DMS 273 (cell line): ENCODE results near the gene ZNF672.

Source experiments
- DNase-seq: peaks from one replicate; lab custom pipeline; 2025; ENCODE audit not compliant: unreplicated experiment; lab: John Stamatoyannopoulos, UW

Gene ZNF672

DNA sequence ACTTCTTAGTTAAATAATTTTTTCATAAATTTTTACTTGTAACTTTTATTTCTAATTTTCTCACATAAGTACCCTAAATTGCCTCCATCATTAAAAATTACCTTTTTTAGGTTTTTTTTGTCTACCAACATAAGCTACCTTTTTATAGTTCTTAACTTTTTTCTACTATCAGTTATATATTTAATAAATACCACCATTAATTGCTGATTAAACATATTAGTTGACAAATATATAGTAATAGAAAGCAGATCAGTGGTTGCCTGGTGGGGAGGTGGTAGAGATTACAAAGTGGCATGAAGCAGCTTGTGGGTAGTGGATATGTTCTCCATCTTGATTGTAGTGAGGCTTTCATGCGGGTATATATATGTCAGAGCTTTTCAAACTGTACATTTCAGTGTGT lies 6.2 kb upstream of the ZNF672 start:
- DNase-seq = no peak

DNA sequence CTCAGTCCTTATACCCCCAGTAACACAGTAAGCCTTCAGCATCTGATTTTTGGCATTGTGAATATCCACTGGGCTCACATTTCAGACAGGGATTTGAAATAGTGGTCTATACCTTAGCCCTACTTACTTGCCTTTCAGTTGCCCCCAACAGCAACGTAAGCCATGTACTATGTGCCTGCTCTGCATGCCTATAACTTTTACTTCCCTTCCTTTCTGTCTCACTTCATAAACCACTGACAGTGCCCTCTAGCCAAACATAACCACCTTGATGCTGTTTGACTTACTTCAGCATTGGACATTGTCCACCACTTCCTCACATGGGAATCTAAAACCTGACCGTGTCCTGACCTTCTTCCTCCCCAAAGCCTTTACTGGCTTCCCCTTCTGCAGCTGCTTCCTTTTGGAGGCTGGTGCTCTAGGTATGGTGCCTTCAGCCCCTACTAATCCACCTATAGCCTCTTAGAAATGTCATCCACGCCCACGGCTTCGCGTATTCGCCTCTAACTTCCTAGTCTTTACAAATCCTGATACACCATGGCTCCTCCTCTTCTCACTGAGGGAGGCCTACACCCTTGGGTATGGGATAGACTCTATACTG lies 3.6 kb upstream of the ZNF672 start:
- DNase-seq = no peak

DNA sequence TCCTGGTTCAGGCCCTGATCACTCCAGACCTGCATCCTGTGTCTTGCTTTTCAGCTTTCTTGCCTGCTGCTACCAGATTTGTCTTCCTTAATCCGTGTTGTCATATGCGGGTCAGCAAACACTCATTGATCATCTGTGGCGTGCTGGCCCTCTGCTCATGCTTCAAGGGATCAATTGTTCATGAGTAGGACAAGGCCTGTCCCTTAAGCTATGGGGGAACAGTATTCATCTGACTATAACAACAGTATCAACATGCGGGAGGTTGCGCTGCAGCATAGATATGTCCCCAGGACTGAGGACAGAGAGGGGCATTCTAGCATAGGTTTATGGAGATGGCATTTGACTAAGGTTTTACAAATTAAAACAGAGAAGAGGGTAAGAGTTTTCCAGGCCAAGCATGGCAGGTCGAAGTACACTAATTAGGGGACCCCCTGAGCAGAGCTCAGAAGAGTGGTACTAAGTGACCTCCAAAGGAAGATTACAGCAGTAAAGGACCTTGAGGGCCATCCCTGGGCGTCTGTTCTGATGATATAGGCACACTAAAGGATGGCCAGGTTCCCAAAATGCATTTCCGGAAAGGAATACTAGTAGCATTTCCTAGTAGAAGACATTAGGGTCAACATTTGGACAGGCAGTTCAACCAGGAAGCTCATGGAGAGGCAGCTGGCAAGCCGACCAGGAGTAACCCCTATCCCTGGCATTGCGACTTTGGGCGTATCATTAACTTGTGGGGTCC lies 811 bp upstream of the ZNF672 start:
- no peak for DNase-seq

DNA sequence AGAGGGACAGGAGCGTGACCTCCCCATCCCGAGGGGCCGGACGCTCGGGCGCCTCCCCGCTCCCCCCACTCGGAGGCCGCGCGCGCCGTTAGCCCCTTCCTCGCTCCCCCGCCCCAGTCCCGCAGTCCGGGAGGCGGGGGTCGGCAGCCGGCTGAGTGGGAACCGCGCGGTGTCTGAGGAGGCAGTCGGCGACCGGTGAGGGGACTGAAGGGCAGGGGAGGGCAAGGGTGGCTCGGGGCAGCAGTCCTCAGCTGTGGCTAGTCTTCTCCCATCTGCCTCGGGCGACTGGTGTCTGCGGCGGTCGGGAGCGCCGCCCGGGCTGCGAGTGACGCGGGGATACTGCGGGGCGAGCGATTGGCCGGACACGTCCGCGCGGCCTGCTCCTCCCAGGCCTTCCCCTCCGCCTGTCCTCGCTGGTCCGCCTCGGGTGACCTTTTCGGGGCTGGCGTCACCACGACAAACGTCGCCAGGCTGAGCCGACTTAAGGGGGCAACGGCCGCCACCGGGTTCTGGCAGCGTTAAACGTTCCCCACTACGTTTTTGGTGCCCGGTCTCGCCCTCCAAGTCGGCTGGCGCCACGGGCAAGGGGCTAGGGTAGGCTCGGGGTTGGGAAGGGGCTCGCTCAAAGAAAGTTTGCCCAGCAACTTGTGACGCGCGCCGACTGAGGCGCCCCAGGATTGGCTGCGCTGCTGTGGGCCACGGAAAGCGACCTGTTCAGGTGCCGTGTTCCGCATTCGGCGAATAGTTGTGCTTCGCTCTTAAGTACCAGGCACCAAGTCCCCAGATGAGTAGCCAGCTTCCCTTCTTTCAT lies 538 bp downstream of the ZNF672 start:
- peak; percentile 93 for DNase-seq

DNA sequence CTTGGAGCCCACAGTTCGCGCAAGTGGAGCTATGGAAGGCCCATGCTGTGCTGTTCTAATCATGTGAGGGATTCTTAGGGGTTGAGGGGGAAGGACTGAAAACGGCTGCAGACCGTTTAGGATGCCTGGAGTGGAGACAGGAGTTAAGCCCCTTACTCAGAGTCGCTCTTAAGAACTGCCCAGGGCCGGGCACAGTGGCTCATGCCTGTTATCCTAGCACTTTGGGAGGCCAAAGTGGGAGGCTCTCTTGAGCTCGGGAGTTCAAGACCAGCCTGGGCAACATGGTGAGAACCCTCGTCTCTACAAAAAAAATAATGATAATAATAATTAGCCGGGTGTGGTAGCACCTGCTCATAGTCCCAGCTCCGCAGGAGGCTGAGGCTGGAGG lies 1.1 kb downstream of the ZNF672 start:
- DNase-seq = no peak

DNA sequence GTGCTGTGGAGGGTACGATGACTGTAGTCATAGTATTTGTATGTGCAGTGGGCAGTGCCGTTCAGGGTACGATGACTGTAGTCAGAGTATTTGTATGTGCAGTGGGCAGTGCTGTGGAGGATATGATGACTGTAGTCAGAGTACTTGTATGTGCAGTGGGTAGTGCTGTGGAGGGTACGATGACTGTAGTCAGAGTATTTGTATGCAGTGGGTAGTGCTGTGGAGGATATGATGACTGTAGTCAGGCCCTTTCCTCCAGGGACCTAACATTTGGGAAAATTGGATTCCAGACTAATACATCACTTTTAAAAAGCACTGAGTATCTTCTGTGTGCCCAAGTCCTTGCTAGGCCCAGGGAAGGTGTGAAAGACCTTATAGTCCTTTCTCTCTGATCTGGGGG lies 2.9 kb downstream of the ZNF672 start:
- DNase-seq = no peak

DNA sequence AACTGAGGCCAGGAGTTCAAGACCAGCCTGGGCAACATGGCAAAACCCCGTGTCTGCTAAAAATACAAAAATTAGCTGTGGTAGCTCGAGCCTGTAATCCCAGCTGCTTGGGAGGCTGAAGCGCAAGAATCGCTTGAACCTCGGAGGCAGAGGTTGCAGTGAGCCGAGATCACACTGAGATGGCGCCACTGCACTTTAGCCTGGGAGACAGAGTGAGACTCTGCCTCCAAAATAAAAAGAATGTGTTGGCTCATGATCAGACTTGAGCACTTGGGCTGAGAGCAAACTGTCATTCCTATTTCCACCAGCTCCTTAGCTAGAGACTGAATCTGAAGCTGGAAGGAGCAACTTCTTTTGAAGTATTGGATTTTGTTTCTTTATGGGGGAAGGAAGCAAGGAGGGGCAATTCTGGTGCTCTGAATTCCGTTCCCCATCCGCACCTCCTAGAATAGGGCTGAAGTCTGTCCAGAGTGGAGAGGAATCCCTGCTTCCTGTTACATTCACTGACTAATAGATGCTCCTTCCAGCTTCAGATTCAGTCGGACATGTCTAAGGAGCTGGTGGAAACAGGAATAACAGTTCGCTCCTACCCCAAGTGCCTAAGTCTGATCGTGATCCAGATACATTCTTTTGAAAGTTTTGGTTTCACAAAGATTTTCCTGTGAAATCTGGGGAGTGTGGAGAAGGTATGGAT lies 3.8 kb downstream of the ZNF672 start:
- peak; percentile 61 for DNase-seq

DNA sequence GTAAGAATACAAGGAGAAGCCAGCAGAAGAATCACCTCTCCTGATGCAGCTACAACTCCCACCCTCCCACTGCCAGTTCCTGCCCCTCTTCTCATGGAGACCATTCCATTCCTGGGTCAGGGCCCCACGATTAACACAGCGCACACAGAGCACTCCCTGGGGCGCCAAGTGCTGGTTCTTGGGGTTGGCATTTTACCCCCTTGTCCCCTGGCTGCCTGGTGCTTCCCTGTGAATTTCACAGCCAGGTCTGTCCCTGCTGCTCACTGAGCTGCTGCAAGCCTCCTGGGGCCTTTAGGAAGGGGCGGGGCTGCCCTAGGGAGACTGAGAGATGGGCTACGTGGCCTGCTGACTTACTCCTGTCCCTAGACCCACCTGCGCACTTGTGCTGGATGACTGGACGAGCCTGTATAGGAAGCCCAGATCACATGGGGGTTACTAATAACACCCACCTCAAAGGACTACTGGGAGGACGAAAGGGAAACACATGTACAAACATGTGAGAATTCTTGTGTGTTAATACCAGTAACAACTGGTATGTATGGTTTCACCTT lies 4.8 kb downstream of the ZNF672 start:
- no peak for DNase-seq

DNA sequence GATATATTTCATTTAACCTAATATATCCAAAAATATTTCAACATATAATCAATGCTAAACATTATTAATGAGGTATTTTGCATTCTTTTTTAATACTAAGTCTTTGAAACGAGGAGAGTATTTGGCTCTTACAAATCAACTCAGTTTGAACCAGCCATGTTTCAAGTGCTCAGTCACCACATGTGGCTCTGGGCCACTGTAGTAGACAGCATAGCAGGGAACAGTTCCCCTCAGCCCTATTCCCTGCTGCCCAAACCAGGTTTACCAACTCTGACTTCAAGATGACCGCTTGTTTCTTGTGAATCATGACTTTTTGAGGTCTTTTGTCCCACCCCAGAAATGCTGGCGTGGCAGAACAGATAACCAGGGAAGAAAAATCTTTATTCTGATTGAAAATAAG lies 5.7 kb downstream of the ZNF672 start:
- no peak for DNase-seq

DNA sequence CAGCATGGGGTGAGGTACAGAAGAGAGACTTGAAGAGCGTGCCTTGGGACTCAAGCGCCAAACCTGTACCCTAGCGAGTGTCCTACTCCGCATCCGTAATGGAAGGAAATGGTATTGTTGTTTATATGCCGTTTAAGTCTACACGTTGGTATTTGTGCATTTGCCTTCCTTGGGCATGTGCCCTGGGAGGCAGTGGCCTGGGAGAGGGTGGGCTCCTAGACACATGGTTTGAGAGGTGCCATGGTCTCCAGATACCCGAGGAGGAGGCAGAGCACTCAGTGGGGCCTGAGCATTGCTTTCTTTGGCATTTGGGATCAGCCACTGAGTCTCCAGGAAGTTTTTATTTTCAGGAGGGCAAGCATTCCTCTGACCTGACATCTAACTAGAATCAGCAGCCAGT lies 6.5 kb downstream of the ZNF672 start:
- no peak for DNase-seq

DNA sequence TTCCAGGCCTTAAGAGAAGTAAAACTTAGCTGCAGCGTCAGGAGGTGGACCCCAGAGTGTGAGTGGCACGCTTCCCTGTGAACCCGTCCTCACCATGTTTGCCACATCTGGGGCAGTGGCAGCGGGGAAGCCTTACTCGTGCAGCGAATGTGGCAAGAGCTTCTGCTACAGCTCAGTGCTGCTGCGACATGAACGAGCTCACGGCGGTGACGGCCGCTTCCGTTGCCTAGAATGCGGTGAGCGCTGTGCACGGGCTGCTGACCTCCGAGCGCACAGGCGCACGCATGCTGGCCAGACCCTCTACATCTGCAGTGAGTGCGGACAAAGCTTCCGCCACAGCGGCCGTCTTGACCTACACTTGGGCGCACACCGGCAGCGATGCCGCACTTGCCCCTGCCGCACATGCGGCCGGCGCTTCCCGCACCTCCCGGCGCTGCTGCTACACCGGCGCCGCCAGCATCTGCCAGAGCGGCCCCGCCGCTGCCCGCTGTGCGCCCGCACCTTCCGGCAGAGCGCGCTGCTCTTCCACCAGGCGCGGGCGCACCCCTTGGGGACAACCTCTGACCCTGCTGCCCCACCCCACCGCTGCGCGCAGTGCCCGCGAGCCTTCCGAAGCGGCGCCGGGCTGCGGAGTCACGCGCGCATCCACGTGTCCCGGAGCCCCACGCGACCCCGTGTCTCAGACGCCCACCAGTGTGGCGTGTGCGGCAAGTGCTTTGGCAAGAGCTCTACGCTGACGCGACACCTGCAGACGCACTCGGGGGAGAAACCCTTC lies 9.3 kb downstream of the ZNF672 start:
- DNase-seq = no peak

DNA sequence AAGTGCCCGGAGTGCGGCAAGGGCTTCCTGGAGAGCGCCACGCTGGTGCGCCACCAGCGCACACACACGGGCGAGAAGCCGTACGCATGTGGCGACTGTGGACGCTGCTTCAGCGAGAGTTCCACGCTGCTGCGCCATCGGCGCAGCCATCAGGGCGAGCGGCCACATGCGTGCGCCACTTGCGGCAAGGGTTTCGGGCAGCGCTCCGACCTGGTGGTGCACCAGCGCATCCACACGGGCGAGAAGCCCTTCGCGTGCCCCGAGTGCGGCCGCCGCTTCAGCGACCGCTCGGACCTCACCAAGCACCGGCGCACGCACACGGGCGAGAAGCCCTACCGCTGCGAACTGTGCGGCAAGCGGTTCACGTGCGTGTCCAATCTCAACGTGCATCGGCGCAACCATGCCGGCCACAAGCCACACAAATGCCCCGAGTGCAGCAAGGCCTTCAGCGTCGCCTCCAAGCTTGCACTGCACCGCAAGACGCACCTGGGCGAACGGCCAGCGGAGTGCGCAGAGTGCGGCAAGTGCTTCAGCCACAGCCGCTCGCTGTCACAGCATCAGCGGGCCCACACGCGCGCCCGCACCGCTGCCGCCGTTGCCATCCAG lies 10.0 kb downstream of the ZNF672 start:
- DNase-seq = no peak

DNA sequence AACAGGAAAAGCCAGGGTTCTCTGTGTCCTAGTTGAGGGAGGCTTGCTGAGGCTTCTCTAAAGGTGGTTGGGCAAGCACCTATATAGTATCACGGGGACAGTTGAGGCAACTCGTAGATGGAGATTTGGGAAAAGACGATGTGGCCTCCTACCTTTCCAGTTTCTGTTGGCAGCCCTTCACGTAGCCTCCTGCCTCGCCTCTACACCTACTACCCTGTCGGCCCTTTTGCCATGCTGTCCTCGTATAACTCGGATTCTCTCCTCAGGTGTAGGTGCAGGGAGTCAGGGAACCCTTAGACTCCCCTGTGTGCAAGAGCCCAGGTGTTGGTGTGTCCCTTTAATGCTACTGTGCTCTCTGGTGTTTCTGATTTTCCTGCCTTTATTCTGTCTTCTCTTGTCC lies 10.6 kb downstream of the ZNF672 start:
- no peak for DNase-seq

DNA sequence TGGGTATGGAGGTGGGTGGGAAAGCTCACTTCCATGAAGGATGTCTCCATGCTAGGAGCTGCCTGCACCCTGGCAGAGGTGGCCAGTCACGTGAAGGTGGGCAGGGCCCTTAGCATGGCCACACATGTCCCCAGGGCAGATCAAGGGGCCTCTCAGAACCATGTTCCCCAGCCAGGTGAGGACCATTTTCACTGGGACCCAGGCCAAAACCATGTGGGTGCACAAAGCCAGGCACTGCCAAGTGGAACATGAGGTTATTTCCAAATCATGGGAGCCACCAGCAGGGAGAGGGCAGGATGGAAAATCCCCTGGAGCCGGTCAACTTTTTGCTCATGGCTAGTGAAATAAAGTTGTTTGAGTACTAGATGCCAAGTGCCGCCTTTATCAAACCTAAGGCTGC lies 11.1 kb downstream of the ZNF672 start:
- no peak for DNase-seq

DNA sequence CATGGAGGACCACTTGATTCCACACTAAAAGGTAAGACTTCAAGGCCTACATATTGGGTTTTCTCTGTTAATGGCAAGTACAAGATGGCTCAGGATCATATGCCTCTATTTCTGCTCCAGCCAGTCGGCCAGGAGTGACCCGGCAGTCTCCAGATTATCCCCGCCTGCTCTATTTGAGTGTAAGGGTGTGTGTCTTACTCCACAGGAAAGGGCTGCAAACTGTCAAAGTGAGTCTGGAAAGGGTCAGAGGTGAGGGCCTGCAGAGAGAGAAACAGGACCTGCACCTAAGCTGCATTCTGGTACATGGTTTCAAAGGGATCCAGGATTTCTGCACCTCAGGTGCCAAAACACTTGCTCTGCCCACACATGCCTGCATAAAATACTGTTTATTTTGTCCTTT lies 11.6 kb downstream of the ZNF672 start:
- no peak for DNase-seq

DNA sequence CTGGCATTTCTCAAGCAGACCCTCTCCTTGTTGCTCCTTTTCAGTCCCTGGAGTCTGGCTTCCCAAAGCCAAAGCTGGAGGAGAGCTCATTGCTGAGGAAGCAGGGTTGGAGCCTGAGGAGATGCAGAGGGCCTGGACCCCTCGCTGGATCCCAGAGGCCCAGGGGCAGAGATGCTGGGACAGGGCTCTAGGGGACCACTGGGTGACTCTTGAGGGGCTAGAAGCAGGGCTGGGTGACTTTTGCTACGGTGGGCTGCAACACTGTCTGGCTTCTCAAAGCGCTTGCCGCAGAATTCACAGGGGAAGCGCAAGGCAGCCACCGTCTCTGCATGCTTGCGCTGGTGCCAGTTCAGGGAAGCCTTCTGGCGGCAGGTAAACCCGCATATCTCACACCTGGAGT lies 12.1 kb downstream of the ZNF672 start:
- no peak for DNase-seq

DNA sequence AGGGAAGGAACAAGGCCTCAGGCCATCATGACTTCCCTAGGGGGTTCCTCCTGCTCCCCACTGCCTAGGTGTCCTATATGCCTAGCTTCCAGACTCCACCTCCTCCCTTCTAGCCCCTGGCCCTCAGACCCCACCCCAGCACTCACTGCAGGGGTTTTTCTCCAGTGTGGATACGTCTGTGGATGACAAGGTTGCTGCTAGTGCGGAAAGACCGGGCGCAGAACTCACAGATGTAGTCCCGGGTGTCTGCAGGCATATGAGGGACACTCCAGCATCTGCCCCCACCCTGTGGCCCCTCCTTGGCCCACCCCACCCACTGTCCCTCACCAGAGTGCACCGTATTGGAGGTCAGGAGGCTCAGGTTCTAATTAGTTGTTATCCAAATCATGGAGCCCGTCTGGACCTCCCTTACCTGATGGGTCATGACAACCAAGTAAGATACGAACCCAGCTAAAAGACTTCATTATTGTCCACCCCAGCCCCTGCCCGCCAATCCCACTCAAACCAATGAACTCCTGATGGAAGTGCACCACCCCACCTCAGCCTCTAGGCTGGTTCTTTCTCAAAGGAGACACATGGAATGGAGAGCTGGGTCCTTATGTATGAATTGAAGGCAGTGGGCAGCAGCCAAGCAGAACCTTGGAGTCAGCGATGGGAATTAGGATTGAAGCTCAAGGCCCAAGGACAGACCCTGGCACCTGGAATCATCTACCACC lies 12.7 kb downstream of the ZNF672 start:
- DNase-seq = no peak

DNA sequence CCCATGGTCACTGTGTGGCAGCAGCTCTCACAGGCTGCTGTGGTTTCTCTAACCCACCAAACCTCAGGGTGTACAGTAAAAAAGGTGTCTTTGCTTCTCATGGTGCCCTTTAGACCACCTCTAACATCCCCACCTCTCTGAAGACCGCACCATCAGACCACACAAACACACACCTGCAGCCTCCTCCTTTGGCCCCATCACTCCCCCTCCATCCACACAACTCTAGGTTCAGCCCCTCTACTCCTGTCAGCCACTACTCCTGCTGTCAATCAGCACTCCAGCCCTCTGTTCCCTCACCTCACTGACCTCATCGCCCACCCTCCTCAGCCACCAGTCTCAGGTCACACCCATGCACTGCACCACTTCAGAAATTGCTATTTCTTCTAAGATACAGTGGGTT lies 13.4 kb downstream of the ZNF672 start:
- no peak for DNase-seq
